GM19372 (cell line): ENCODE results near the gene TREM2.

Source experiments
- ATAC-seq: cut with Tn5 transposase; IDR thresholded peaks from one replicate; pipeline ENCODE4 v1.9.1; 2021; ENCODE audit warnings: mild to moderate bottlenecking, low read depth, moderate library complexity; ENCODE audit not compliant: unreplicated experiment

Gene TREM2

GRCh38 chr6:41184761-41185160 is 21.8 kb upstream of the TREM2 start:
- ATAC-seq, result no peak

GRCh38 chr6:41182069-41183034 is 19.4 kb upstream of the TREM2 start:
- peak; percentile 53 for ATAC-seq

GRCh38 chr6:41181566-41181965 is 18.6 kb upstream of the TREM2 start:
- no peak for ATAC-seq

- no peak for ATAC-seq
Observed at GRCh38 chr6:41179163-41179562, 16.2 kb upstream of the TREM2 start.

- no peak for ATAC-seq
Observed at GRCh38 chr6:41177695-41178094, 14.8 kb upstream of the TREM2 start.

- no peak for ATAC-seq
Observed at GRCh38 chr6:41177287-41177686, 14.4 kb upstream of the TREM2 start.

- no peak for ATAC-seq
Observed at GRCh38 chr6:41176189-41176588, 13.3 kb upstream of the TREM2 start.

GRCh38 chr6:41175084-41175483 is 12.2 kb upstream of the TREM2 start:
- ATAC-seq, result no peak

GRCh38 chr6:41174610-41175009 is 11.7 kb upstream of the TREM2 start:
- no peak for ATAC-seq

GRCh38 chr6:41171908-41172307 is 9.0 kb upstream of the TREM2 start:
- no peak for ATAC-seq

- no peak for ATAC-seq
Observed at GRCh38 chr6:41170547-41171160, 7.7 kb upstream of the TREM2 start.

- no peak for ATAC-seq
Observed at GRCh38 chr6:41167173-41167963, 4.5 kb upstream of the TREM2 start.

- ATAC-seq, result no peak
Observed at GRCh38 chr6:41164551-41165120, 1.7 kb upstream of the TREM2 start.

- no peak for ATAC-seq
Observed at GRCh38 chr6:41163419-41163717, 452 bp upstream of the TREM2 start.

- no peak for ATAC-seq
Observed at GRCh38 chr6:41161851-41162552, 914 bp downstream of the TREM2 start.

- ATAC-seq, result no peak
Observed at GRCh38 chr6:41161380-41161779, 1.5 kb downstream of the TREM2 start.

- no peak for ATAC-seq
Observed at GRCh38 chr6:41160933-41161332, 2.0 kb downstream of the TREM2 start.

- no peak for ATAC-seq
Observed at GRCh38 chr6:41159415-41160082, 3.4 kb downstream of the TREM2 start.

- no peak for ATAC-seq
Observed at GRCh38 chr6:41157323-41157722, 5.6 kb downstream of the TREM2 start.

GRCh38 chr6:41156771-41157170 is 6.1 kb downstream of the TREM2 start:
- ATAC-seq, result no peak
